GM11168 (cell line): Measurements from ENCODE around the gene AGBL5.
"Not testable (repeated sequence)": the region's sequence is repeated elsewhere in the genome, so short reads cannot be mapped to it uniquely, and the experiment has no call there.

Source experiments
- in situ Hi-C: fragments of 300-500 bp; cut with MboI; formaldehyde crosslinking; loops from one replicate; pipeline ENCODE4 v1.12.0; 2022; ENCODE audit warnings: low sequenced_read_pairs; ENCODE audit not compliant: unreplicated experiment

Gene AGBL5

GRCh38 chr2:27110603-27111352, 59.3 kb downstream of the AGBL5 start:
- in situ Hi-C loops, result not testable (repeated sequence)

DNA sequence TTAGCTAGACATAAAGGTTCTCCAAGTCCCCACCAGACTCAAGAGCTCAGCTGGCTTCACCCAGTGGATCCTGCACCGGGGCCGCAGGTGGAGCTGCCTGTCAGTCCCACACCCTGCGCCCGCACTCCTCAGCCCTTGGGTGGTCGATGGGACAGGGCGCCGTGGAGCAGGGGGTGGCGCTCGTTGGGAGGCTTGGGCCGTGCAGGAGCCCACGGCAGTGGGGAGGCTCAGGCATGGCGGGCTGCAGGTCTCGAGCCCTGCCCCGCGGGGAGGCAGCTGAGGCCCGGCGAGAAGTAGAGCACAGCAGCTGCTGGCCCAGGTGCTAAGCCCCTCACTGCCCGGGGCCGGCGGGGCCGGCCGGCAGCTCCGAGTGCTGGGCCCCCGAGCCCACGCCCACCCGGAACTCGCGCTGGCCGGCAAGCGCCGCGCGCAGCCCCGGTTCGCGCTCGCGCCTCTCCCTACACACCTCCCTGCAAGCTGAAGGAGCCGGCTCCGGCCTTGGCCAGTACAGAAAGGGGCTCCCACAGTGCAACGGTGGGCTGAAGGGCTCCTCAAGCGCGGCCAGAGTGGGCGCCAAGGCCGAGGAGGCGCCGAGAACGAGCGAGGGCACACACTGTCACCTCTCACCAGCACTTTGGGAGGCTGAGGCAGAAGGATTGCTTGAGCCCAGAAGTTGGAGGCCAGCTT, 60.1 kb downstream of the AGBL5 start:
- in situ Hi-C loops, result not testable (repeated sequence)

- in situ Hi-C loops, result no loop called here
These were observed 64.1 kb downstream of the AGBL5 start for GRCh38 chr2:27115519-27115918.

GRCh38 chr2:27117995-27118524, 66.6 kb downstream of the AGBL5 start:
- in situ Hi-C loops, result no loop called here

GRCh38 chr2:27118525-27119329, 67.3 kb downstream of the AGBL5 start, which contains the start of gene CGREF1:
Gene CGREF1 (minus strand): TSS chr2:27119128. CDS start chr2:27104366, 14,762 bp downstream.
- in situ Hi-C loops, result no loop called here

- in situ Hi-C loops, result not testable (repeated sequence)
These were observed 67.8 kb downstream of the AGBL5 start for GRCh38 chr2:27119330-27119670.
